ENCODE measurements around the gene NDUFB11.

Gene NDUFB11

DNA sequence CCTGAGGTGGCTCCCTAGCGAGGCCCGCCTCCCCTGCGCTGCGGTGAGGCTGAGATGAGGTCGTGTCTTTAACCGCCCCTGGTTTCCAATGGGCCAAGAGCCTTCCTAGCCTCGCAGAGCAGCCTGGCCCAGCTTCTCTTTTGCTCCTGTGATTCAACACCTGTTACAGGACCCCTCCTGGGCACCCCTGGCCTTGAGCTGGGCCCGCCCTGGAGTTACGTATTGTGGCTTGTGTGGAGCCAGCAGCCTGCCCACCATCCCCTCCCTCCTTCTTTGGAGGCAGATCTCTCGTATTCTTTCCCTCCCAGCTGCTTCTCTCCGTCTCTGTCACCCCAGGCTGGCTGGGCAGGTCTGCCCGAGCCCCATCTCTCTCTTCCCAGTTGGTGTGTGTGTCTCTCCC is 29.9 kb upstream of the NDUFB11 start:
- no peak for DNase-seq

DNA sequence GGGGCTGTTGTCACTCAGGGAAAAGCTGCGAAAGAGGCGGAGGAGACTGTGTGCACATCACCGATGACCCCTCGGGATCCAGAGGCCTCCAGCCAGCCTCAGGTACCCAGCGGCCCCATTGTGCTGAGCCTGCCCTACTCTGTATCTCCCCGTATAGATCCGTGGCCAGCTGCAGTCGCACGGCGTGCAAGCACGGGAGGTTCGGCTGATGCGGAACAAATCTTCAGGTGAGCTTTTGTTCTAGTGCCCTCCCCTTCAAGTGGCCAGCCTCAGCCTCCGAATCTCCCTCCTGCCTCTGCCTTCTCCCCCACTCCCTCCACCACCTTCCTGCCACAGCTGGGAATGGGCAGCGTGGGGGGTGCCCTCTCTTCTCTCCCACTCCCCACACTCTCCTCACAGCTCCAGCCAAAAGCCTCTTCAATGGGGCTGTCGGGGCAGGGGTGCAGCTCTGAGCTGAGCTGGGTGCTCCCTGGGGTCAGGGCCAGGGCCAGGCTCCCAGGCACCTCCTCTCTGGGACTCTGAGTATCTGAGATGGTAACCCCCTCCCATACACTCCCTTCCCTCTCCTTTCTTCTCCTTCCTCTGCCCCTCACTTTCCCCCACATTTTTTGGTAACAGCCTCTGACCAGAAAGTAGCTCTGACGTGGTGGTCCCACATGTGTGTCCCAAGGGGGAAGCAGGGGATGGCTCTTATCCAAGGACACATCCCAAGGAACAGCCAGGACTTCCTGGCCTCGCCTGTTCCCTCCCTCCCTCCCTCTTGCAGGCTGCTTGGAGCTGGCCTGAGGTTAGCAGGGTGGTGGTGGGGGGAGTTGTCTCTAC is 28.7 kb upstream of the NDUFB11 start:
- no peak for DNase-seq

DNA sequence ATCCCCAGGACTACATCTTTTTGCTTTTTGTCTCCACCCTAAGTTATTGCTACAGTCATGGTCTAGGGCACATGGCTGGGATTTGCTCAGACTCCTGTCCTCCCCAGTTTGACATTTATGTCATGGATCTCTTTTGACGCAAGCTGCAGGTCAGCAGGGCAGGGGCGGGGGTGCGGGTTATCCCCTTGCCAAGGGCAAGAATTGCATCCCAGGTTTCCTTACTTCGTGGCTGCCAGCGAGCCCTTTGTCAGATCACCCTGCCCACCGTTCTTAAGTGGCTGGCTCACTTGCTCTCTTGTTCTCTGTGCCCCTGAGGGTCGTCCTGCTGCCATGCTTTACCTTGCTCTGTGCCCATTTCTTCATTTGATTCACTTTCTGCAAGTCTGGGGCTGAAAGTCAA is 28.0 kb upstream of the NDUFB11 start:
- DNase-seq = no peak

DNA sequence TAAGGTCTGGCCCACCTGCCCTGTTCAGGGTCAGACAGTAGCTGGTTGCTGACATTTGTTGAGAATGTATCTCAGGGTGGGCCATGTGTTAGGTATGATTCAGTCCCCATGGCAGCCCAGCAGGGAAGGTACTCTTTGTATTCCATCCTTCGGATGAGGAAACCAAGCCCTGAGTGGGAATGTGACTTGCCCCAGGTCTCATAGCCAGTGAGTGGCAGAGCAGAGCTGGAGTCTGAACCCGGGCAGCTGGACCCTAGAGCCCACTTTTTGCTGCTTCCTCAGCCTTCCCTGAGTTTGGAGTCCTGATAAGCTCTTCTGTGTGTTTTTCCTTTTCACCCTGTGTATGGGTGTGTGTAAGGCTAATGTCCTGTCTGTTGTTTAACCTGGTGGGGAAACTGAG is 27.5 kb upstream of the NDUFB11 start:
- DNase-seq = no peak

DNA sequence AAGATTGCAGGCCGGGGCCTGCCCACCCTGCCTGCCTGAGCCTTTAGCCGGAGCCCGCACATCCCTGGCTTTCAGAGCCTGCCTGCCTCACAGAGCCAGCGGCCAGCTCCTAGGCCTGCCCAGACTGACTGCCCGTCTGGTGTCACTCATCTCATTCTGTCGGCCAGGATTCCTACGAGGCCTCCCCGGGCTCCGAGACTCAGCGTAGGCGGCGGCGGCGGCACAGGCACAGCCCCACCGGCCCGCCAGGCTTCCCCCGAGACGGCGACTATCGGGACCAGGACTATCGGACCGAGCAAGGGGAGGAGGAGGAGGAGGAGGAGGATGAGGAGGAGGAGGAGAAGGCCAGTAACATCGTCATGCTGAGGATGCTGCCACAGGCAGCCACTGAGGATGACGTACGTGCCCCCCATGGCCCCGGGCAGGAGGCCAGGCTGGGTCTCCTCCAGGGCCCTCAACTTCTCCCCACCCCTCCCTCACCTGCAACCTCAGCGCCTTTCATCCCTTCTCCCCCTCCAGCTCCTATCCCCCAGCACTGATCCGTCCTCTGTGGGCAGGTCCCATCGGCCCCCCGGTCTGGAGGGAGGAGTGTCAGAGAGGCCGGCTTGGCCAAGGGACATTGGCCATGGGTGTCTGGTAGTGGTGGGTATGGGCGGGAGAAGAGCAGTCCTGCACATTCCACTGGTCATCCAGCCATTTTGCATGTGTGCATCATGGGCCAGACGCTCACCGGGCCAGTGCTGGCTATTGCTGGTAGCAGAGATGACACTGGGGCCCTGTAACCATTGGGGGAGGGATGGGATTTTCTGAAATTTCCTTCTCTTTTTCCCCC is 26.6 kb upstream of the NDUFB11 start:
- no peak for DNase-seq

DNA sequence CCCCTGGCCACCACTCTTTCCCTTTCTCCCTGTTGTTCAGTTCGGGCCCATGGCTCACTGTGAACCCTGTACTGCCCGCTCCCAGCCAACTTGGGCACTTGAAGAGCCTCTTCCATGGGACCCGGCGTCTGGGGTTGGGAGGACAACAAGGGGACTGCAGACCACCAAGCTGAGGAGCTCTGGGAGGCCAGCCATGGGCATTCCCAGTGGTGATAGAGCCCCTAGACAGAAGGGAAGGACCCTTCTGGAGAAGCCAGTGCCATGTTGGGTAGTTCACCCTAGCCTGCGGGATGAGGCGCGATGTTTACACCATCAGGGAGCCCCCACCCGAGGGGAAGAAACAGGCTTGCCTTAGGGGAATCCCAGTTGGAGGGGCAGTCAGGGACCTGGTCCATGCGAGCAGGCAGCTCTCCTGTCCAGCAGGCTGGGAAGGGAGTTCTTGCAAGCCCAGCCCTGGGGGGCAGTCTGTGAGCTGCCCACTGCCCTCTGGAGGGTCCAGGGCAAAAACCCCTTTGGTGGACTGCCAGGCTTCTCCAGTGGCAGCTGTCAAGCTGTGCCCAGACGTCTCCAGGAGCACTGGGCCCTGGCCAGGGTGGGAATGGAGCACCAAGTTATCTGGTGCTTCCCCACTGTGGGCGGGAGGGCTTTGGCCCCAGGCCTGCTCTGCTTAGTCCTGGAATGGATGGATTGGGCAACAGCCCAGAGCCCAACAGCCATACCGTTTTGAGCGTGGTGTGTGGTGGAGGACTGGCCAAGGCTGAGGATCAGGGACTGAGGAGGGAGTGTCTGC is 25.4 kb upstream of the NDUFB11 start:
- no peak for DNase-seq

DNA sequence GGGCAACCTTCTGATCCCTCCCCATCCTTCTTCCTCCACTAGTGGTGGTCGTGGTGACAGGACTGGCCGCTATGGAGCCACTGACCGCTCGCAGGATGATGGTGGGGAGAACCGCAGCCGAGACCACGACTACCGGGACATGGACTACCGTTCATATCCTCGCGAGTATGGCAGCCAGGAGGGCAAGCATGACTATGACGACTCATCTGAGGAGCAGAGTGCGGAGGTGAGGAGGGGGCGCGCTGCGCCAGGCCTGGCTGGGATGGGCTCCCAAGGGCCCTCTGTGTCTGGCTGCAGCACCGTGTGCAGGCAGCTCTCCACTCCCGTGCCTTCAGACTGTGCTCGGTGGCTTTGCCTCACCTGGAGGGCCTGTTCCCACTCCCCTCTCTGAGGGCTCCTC is 24.8 kb upstream of the NDUFB11 start:
- DNase-seq = no peak

DNA sequence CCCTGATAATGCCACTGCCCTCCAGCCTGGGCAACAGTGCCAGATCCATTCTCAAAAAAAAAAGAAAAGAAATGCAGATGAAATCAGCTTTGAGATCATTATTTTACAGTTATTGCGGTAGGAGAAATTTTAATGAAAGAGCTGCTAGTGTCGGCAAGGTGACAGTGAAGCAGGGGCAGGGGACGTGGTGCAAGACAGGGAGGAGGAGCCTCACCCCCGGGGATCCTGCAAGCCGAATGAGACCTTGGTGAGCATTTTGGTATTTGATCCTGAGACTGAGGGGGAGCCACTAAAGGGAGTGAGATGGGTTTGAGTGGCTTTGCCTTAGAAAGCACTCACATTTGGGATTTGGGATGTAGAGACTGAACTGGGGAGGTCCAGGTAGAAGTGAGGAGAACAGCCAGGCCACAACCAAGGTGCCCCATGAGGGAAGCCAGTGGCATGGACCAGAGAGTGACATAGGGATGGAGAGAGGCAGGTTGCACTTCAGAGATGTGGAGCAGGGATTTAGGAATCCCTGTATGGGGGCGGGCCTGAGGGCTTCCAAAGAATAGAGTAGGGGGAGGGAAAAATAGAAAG is 24.1 kb upstream of the NDUFB11 start:
- DNase-seq = no peak

DNA sequence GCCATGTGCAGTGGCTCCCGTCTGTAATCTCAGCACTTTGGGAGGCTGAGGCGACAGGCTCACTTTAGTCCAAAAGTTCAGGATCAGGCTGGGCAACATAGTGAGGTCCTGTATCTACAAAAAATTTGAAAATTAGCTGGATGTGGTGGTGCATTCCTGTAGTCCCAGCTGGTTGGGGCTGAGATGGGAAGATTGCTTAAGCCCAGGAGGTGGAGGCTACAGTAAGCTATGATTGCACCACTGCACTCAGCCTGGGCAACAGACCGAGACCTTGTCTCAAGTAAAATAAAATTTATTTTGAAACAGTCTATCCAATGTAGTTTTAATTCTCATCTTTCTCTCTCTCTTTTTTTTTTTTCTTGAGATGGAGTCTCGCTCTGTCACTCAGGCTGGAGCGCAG is 21.6 kb upstream of the NDUFB11 start:
- DNase-seq = peak in 1 of 2 experiments; percentile 5

DNA sequence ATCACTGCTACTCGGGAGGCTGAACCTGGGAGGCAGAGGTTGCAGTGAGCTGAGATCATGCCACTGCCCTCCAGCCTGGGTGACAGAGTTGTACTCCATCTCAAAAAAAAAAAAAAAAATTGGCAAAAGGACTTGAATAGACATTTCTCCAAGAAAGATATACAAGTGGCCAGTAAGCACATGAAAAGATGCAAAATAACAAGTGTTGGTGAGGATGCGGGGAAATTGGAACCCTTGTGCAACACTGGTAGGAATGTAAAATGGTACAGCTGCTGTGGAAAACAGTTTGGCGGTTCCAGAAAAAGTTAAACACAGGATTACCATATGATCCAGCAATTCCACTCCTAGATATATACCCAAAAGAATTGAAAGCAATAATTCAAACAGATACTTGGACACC is 19.9 kb upstream of the NDUFB11 start:
- no peak for DNase-seq

DNA sequence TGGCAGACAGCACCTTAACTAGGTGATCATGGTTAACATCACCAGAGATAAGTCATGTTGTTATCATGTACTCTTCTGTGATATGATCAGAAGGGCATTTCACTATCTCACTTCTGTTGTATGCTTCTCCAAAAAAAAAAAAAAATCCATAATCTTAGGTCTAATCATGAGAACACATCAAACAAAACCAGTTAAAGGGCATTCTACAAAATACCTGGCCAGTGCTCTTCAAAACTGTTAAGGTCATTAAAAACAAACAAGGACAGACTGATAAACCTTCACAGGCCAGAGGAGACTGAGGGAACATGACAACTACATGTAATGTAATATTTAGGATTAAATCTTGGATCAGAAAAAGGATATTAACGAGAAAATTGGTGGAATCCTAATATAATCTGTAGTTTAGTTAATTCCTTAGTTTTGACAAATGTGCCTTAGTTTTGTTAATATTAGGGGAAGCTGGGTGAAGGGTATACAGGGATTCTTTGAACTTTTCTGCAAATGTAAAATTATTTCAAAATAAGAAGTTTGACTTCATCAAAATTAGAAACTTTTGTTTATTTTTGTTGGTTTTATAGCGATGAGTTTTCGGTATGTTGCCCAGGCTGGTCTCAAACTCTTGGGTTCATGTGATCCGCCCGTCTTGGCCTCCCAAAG is 18.6 kb upstream of the NDUFB11 start:
- DNase-seq = no peak

DNA sequence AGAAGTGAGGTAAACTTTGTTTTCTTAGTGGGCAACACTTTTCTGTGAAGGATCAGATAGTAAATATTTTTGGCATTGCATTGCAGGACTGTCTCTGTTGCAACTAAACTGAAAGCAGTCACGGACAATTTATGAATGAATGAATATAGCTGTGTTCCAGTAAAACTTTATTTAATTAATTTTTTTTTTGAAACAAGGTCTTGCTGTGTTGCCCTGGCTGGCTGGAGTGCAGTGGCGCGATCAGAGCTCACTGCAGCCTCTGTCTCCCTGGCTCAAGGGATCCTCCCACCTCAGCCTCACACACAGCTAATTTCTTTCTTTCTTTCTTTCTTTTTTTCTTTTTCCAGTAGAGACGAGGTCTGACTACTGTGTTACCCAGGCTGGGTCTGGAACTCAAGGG is 16.3 kb upstream of the NDUFB11 start:
- no peak for DNase-seq

DNA sequence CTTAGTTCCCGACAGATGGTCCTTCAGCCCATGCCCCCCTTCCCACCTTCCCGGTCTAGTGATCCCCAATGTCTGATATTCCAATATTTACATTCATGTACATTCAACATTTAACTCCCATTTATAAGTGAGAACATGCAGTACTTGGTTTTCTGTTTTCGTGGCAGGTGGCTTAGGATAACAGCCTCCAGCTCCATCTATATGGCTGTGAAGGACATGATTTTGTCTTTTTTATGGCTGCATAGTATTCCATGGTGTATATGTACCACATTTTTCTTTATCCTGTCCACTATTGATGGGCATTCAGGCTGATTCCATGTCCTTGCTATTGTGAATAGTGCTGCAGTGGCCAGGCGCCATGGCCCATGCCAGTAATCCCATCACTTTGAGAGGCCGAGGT is 14.3 kb upstream of the NDUFB11 start:
- DNase-seq = no peak

DNA sequence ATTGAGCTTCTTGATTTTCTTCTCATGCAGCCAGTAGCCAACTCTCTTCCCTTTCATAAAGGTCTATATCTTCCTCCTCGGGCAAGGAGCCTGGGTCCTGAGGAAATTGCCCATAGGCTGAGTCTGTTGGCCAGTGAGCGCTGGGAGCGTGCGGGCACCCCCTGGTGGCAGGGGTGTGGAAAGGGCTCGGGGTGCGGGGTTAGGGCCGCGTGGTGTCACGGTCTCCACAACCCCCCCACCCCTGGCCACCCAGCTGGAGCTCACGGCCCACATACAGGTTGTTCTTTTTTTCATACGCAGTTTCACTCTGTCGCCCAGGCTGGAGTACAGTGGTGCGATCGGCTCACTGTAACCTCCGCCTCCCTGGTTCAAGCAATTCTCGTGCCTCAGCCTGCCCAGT is 13.6 kb upstream of the NDUFB11 start:
- no peak for DNase-seq

DNA sequence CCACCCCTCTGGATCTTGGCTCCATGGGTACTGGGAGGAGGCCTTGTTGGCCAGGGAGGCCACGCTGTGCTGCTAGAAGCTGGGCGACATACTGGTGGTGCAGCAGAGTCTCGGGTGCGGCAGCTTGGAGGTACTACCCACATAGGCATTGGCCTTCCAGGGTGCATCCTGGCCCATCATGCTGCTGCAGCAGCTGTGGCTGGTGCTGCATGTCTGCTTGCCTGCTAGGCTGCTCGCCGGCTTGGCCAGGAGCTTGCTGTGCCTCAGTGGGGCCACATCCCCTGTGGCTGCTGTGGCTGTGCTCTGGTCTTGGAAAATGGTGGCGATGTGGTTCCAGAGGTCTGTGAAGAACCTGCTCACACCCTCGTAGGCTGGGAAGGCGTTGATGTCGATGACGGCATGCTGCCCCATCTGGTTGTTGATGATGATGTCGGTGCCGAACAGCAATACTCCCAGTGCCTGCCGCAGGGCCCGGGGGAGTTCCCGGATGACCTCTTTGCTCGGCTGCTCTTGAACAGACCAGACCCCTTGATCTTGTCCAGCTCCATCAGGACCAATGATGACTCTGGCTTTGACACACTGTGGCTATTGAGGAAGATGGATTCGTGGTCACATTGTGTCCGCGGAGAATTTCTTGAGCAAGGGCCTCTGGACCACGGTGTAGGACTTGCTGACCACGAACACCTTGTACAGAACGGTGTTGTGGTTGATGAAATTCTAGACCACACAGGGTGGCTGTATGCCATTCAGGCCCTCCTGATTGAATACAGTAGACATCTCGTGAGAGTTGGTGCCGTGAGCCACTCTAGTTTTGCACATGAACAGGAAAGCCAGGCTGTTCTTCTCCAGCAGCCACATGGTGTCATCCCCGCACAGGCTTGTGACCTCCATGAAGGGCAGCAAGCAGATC is 12.4 kb upstream of the NDUFB11 start:
- no peak for DNase-seq

DNA sequence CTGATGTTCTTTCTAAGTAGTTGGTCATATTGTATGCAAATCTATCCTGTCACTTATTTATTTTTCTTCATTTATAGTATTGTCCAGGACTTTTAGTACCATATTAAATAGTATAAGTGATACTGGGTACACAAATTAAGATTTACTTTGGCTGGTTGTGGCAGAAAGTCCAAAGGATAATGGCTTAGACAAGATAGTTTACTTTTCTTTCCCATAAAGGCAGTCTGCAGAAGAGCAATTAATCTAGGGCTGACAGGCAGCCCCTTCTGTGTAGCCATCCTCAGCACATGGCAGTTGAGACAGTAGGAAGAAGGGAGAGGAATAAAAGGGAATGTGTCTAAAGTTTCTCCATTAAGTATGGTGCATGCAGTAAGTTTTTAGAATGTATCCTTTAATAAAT is 6.9 kb upstream of the NDUFB11 start:
- no peak for DNase-seq

DNA sequence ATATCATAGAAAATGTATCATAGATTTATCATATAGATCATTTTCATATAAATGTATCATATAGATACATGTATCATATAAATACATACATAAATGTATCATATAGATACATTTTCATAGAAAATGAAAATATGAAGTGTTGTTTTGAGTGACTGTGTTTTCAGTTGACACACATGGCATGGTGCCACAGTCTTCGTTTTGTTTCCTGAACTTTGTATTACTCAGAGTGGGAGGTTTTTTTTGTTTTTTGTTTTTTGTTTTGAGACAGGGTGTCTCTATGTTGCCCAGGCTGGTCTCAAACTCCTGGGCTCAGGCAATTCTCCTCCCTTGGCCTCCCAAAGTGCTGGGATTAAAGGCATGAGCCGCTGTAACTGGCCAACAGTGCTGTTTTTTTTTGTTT is 4.4 kb upstream of the NDUFB11 start:
- DNase-seq = no peak

DNA sequence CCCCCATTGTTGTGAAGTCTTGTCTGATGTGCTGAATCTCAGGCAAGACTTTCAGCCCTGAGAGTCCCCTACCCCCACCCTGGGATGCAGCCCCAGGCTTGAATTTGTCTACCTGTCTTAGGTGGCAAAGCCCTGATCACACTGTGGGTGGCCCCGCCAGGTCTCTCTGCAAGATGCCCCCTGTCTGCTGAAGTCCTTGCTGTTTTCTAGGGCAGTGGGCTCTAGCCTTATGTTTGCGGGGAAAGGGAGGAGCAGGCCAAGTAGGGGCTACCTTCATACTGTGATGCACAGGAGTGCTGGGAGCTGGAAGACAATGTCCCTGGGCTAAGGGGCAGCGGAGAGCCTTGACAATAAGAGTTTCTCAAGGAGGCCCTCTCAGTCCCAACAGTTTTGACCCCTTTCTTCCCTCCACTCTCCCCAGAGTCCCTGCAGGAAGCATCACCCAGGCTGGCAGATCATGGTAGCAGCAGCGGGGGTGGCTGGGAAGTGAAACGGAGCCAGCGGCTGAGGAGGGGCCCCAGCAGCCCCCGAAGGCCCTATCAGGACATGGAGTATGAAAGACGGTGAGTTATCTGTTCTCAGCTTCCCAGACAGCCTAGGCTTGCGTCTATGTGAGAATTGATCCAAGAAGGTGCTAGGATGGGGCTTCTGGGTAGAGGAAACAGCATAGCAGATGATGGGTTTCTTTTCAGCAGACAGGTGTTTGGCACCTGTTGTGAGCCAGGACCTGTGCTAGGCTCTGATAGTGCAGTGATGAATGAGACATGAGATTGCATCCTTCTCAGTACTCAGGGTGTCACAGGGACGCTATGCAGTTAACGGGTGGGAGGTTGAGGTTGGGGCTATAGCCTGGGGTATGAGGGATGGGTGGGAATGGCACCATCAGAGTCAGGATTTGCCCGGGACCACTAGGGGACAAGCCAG is 2.7 kb upstream of the NDUFB11 start:
- DNase-seq = no peak

DNA sequence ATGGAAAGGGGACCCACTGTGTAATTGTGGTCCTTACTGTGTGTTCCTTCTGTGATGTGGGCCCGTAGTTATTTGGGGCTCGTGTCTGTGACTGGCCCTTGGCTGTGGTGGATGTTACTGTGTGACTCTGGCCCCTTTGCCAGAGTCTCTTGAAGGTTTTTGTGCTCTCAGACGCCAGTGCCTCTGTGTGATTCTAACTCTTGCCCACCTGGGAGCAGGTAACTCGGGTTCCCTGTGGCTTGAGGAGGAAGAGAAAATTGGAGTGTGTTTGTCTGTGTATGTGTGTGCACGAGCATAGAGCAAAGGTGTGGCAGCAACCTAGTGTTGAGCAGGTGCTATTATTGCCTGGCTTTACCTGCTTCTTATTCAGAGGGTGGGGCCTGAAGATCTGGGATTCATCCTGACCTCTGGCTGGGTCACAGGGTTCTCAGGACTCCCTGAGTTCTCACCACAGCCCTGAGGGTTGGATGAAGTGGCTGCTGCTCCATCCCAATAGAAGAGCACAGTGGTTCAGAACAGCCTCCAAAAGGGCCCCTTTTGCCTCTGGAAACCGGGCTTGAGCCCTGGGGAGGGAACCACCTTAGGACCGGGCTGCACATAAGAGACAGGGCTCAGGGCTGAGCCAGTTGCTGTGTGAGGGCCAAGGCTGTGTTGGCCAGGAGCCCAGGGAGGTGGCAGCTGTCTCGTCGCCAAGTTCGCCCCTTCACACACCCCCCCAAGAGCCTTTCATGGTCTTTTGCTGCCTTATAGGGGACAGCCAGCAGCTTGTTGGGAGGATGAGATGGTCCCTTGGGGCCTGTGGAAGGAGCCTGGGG is 1.8 kb upstream of the NDUFB11 start:
- DNase-seq = no peak
